HCT116 (cell line): ENCODE results near the gene LZTR1. TPM values are rescaled to one million over a fixed set of nuclear protein-coding genes. Genes with fewer than 3 reads are reported as not detected.

ENCODE experiments used
- ATAC-seq: fragments of 200-7000 bp; cut with Tn5 transposase; 2 replicates; pipeline ENCODE4 v1.9.1; 2020; ENCODE audit warnings: mild to moderate bottlenecking, moderate library complexity
- BruUV-seq: library from RNA; stranded (reverse); fragments of 400-500 nt; replicated peaks from 2 replicates; lab custom pipeline; 2021; lab: Mats Ljungman, UMichigan
- CTCF ChIA-PET: fragments of 300-600 bp; sonication (Branson Sonifier 250); formaldehyde crosslinking; loops from one replicate; lab custom pipeline; 2021; ENCODE audit warnings: antibody characterized with exemption; lab: Charles Lee
- POLR2A ChIA-PET: fragments of 300-600, 350-600 bp; sonication (Branson Sonifier 250); formaldehyde crosslinking; loops from one replicate; lab custom pipeline; 2021; ENCODE audit warnings: antibody characterized with exemption; lab: Charles Lee
- RAD21 ChIA-PET, 2 experiments: fragments of 300-600 bp; sonication (Branson Sonifier 250); formaldehyde crosslinking; loops; one replicate each; lab custom pipeline; 2023; ENCODE audit warnings: low total read pairs in 2 of 2; ENCODE audit not compliant: uncharacterized antibody in 2 of 2, unreplicated experiment in 2 of 2, low non-redundant PET in 1 of 2; lab: Charles Lee
- DNase-seq: peaks from one replicate; pipeline ENCODE4 v3.0.0-alpha.2; 2010; ENCODE audit warnings: low read depth, low spot score
- H2AFZ ChIP-seq: fragments of 200-600 bp; shearing (Covaris generic), sonication (generic); 2 replicates; pipeline ENCODE4 v1.6.1; 2017; ENCODE audit warnings: low read depth, mixed run types, mixed read lengths, antibody characterized with exemption, low read length; ENCODE audit not compliant: poor library complexity, severe bottlenecking
- H3K27ac ChIP-seq: 2 replicates; pipeline ENCODE4 v1.5.1; 2012; ENCODE audit warnings: low read depth, low read length
- H3K27me3 ChIP-seq: fragments of 200-600 bp; sonication (generic); 2 replicates; pipeline ENCODE4 v1.6.1; 2016; ENCODE audit warnings: mixed run types, low read length, mixed read lengths; ENCODE audit not compliant: insufficient read depth
- H3K36me3 ChIP-seq, 2 experiments: fragments of 200-500 bp in 1 of 2; fragments of 200-600 bp in 1 of 2; sonication (Bioruptor generic) in 1 of 2; sonication (generic) in 1 of 2; 2 replicates each; pipeline versions ENCODE4 v1.5.1 to v1.6.1; 2014 to 2016; ENCODE audit warnings: low read length in 2 of 2, inconsistent platforms in 1 of 2, mixed read lengths in 1 of 2, mixed run types in 1 of 2; ENCODE audit not compliant: insufficient read depth in 2 of 2, control insufficient read depth in 1 of 2
- H3K4me1 ChIP-seq, 2 experiments: fragments of 200-600 bp in 1 of 2; sonication (generic) in 1 of 2; 2 replicates each; pipeline versions ENCODE4 v1.5.1 to v1.6.1; 2012 to 2017; ENCODE audit warnings: low read length in 2 of 2, inconsistent platforms in 1 of 2, mild to moderate bottlenecking in 1 of 2, mixed read lengths in 1 of 2, mixed run types in 1 of 2, moderate library complexity in 1 of 2; ENCODE audit not compliant: insufficient read depth in 2 of 2, control insufficient read depth in 1 of 2
- H3K4me2 ChIP-seq: fragments of 200-600 bp; sonication (generic); 2 replicates; pipeline ENCODE4 v1.6.1; 2017; ENCODE audit warnings: mixed run types, low read length, mixed read lengths
- H3K4me3 ChIP-seq, 2 experiments: fragments of 200-600 bp in 1 of 2; sonication (generic) in 1 of 2; replicated peaks in 1 of 2; 2 replicates each; pipeline ENCODE4 v1.5.1; 2011 to 2016; ENCODE audit warnings: low read length in 2 of 2, control low read depth in 1 of 2, low read depth in 1 of 2, mild to moderate bottlenecking in 1 of 2, mixed read lengths in 1 of 2, mixed run types in 1 of 2
- H3K79me2 ChIP-seq: fragments of 200-600 bp; sonication (generic); 2 replicates; pipeline ENCODE4 v1.6.1; 2017; ENCODE audit warnings: mild to moderate bottlenecking, mixed run types, low read length, moderate library complexity, mixed read lengths; ENCODE audit not compliant: insufficient read depth
- H3K9ac ChIP-seq: fragments of 200-600 bp; sonication (generic); 2 replicates; pipeline ENCODE4 v1.6.1; 2016; ENCODE audit warnings: low read length, mixed read lengths
- H3K9me2 ChIP-seq: fragments of 200-600 bp; sonication (generic), shearing (Covaris generic); 2 replicates; pipeline ENCODE4 v1.6.1; 2017; ENCODE audit warnings: mixed run types, mild to moderate bottlenecking, moderate library complexity; ENCODE audit not compliant: insufficient read depth
- H3K9me3 ChIP-seq, 2 experiments: fragments of 200-500 bp in 1 of 2; fragments of 200-600 bp in 1 of 2; sonication (Bioruptor generic) in 1 of 2; sonication (generic) in 1 of 2; 2 replicates each; pipeline ENCODE4 v1.6.1; 2014 to 2017; ENCODE audit warnings: low read length in 2 of 2, mixed read lengths in 2 of 2, inconsistent platforms in 1 of 2, low read depth in 1 of 2, mild to moderate bottlenecking in 1 of 2, mixed run types in 1 of 2, moderate library complexity in 1 of 2; ENCODE audit not compliant: control insufficient read depth in 1 of 2, insufficient read depth in 1 of 2
- H4K20me1 ChIP-seq: fragments of 200-600 bp; sonication (generic), shearing (Covaris generic); 2 replicates; pipeline ENCODE4 v1.6.1; 2017; ENCODE audit warnings: mixed run types, mild to moderate bottlenecking, moderate library complexity; ENCODE audit not compliant: insufficient read depth
- CBX3 ChIP-seq: IDR thresholded peaks from 2 replicates; pipeline ENCODE4 v1.6.1; 2012; ENCODE audit warnings: low read depth
- CEBPB ChIP-seq: IDR thresholded peaks from 2 replicates; pipeline ENCODE4 v1.6.1; 2012; ENCODE audit warnings: low read depth
- ELF1 ChIP-seq: IDR thresholded peaks from 2 replicates; pipeline ENCODE4 v1.6.1; 2012; ENCODE audit warnings: low read depth, borderline replicate concordance
- JUND ChIP-seq: IDR thresholded peaks from 2 replicates; pipeline ENCODE4 v1.6.1; 2012
- POLR2AphosphoS5 ChIP-seq: IDR thresholded peaks from 2 replicates; pipeline ENCODE4 v1.6.1; 2011; ENCODE audit warnings: mild to moderate bottlenecking, low read depth, low read length, moderate library complexity
- REST ChIP-seq: IDR thresholded peaks from 2 replicates; pipeline ENCODE4 v1.6.1; 2012; ENCODE audit warnings: low read depth
- SRF ChIP-seq: IDR thresholded peaks from 2 replicates; pipeline ENCODE4 v1.6.1; 2012; ENCODE audit warnings: low read depth
- ZFX ChIP-seq: fragments of 450-650 bp; IDR thresholded peaks from 2 replicates; pipeline ENCODE4 v1.6.1; 2017
- intact Hi-C: fragments of 100-400 bp; cut with micrococcal nuclease; formaldehyde crosslinking; loops from 2 replicates; pipeline ENCODE4 v1.10.0; 2022
- total RNA-seq: library from RNA; stranded (reverse); gene quantifications from one replicate; pipeline ENCODE4 v1.2.1, GENCODE V29; 2021; ENCODE audit not compliant: unreplicated experiment
- TF ChIP-seq, protein P1 (sequence below): IDR thresholded peaks from 2 replicates; pipeline ENCODE4 v1.6.1; 2011; ENCODE audit warnings: mild to moderate bottlenecking, low read length, moderate library complexity; ENCODE audit not compliant: insufficient replicate concordance; ENCODE audit errors: extremely low read depth

Gene LZTR1
- total RNA-seq, 1 experiment from 2014 or later: 56.5 TPM

DNA sequence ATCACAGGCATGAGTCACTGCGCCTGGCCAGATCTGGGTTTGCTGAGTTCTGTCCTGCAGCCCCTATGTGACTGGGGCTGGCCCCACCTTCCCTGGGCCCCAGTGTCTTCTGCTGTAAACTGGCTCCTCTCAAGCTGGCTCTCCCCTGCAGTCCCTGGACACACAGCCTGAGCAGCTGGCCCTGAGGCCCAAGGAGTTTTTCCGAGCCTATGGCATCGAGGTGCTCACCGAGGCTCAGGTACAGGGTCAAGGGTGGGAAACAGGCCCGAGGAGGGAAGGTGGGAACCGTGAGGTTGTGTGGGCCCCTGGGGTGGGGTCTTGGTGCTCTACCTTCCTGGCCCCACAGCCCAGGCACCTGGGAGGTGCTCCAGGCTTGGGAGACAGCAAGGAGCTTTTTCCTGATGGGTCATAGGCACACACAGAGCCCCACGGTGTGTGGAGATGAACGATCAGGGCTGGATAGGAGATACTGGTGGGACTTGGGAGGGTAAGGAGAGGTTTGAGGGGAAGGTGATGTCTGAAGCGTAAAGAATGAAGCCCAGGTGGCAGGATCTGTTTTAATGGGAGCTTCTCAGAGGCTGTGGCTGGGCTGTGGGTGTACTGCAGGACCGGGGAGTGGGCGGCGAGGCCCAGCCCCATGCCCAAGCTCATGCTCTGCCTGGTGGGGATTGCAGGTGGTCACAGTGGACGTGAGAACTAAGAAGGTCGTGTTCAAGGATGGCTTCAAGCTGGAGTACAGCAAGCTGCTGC, 6.4 kb upstream of the LZTR1 start:
- intact Hi-C loops: no loop called here
- Histone ChIP-seq H3K27me3 (no peaks in the 10 kb centered on the region), H3K27ac (no peak overlapping the region), H3K4me1 (peaks cover 0 to 5% of the 10 kb centered on the region in 2 experiments; a peak in 1 of 4 replicates), H4K20me1 (no peaks in the 10 kb centered on the region), H3K4me3 (no peak overlapping the region), H3K36me3 (no peaks in the 10 kb centered on the region), H3K9ac (no peak overlapping the region), H3K4me2 (no peak overlapping the region), H2AFZ (no peak overlapping the region), H3K9me3 (peaks cover 4 to 10% of the 10 kb centered on the region in 2 experiments; a peak in 1 of 4 replicates), H3K9me2 (no peaks in the 10 kb centered on the region), H3K79me2 (no peaks in the 10 kb centered on the region)
- DNase-seq (no peak), ATAC-seq (no peak)
- BruUV-seq: no TSS peak
- RAD21 ChIA-PET: interaction anchor here in 1 of 2 experiments (0.6 kb wide), 1 partner anchor 63 kb away, joined by 3 read pairs; no protein-coding TSS in a partner anchor
- POLR2A ChIA-PET: interaction anchor here (1.1 kb wide), 1 partner anchor 18 kb away, joined by 10 read pairs; no protein-coding TSS in a partner anchor
- CTCF ChIA-PET: no interaction called here
- no peak for TF ChIP-seq JUND
- no peak for TF ChIP-seq CBX3
- TF ChIP-seq, protein P1, sequence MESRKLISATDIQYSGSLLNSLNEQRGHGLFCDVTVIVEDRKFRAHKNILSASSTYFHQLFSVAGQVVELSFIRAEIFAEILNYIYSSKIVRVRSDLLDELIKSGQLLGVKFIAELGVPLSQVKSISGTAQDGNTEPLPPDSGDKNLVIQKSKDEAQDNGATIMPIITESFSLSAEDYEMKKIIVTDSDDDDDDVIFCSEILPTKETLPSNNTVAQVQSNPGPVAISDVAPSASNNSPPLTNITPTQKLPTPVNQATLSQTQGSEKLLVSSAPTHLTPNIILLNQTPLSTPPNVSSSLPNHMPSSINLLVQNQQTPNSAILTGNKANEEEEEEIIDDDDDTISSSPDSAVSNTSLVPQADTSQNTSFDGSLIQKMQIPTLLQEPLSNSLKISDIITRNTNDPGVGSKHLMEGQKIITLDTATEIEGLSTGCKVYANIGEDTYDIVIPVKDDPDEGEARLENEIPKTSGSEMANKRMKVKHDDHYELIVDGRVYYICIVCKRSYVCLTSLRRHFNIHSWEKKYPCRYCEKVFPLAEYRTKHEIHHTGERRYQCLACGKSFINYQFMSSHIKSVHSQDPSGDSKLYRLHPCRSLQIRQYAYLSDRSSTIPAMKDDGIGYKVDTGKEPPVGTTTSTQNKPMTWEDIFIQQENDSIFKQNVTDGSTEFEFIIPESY: no peak
- no peak for TF ChIP-seq CEBPB
- no peak for TF ChIP-seq SRF
- no peak for TF ChIP-seq ZFX
- no peak for TF ChIP-seq REST
- TF ChIP-seq POLR2AphosphoS5: no peak
- TF ChIP-seq ELF1: no peak
- TF ChIP-seq, all 23 proteins: peak for 0
